Neural progenitor cell (in vitro differentiated cells): Measurements from ENCODE around the gene TUBB6.

Experiments used
- CTCF ChIP-seq: fragments of 200-600 bp; sonication (generic); IDR thresholded peaks from 2 replicates; pipeline ENCODE4 v1.5.1; 2017; ENCODE audit warnings: antibody characterized with exemption, mild to moderate bottlenecking
- EZH2 ChIP-seq: fragments of 200-600 bp; sonication (generic); IDR thresholded peaks from 2 replicates; pipeline ENCODE4 v1.6.1; 2017; ENCODE audit warnings: antibody characterized with exemption, mild to moderate bottlenecking, moderate library complexity

- TF ChIP-seq CTCF: peak; percentile 71
- no peak for TF ChIP-seq EZH2
Observed at GRCh38 chr18:12271376-12272235, 36.4 kb upstream of the TUBB6 start.
